Activated T-helper 9 cell treated with anti-CD3 and anti-CD28 coated beads, Interleukin-2, amount 50 U/mL, for 16 hours (primary cell): ENCODE data around the gene CHST4.
"Not testable (repeated sequence)": the region's sequence is repeated elsewhere in the genome, so short reads cannot be mapped to it uniquely, and the experiment has no call there.

Source experiments
- DNase-seq: peaks from one replicate; pipeline ENCODE4 v3.0.0-alpha.2; 2020; ENCODE audit warnings: low read depth

Gene CHST4

DNA sequence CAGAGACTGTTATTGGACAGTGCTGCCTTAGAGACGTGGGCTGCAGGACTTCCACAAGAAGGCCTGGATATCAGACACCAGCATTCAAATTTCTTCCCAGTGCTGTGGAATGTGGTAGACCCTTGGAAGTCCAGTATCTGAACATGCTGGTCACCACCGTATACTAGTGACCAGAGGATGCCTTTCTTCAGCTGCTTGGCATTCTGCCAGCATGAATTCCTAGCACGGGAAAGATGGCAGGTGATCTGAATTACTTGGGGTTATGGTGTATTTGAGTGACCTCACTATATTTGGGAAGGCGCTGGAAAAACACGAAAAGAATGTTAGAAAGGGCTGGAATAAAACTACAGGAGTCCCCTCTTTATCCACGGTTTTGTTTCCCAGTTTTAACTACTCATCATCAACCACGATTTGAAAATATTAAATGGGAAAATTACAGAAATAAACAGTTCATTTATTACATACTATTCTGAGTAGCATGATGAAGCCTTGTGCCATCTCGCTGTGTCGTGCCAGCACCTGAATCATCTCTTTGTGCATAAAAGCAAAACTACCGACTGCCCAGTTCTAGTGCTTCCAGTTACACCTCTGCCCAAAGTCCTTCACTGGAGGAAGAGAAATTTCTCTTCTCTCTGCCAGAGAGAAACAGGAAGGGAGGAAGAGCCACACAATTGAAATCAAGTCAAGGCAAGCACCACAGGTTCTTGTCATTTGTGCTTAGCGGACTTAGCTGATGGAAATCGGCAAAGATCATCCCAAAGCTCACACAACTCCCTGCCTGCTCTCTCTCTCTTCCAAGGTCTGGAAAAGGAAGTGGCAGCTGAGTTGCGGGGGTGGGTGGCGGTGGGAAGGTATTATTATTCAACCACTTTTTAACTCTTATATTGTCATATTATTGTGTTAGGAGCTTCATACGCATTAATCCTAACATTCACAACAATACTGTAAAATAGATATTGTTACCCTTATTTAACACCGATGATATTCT, 1.4 kb upstream of the CHST4 start:
- no peak for DNase-seq

DNA sequence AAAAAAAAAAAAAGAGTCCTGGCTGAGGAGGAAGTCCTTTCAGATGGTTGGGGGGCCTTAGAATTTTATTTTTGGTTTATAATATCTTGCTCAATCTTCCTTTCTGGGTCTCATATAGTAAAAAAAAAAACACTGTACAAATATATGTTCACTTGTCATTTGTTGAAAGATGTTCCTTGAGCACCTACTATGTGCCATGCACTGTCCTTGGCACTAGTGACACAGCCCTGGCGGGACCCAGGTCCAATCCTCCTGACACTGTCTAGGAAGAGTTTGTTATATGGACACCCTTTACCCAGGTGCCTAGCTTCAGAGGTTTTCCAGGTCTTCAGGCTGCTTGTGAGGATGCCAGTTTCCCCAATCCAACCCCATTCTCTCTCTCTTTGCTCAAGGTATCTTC, 2.0 kb downstream of the CHST4 start:
- DNase-seq: no peak

DNA sequence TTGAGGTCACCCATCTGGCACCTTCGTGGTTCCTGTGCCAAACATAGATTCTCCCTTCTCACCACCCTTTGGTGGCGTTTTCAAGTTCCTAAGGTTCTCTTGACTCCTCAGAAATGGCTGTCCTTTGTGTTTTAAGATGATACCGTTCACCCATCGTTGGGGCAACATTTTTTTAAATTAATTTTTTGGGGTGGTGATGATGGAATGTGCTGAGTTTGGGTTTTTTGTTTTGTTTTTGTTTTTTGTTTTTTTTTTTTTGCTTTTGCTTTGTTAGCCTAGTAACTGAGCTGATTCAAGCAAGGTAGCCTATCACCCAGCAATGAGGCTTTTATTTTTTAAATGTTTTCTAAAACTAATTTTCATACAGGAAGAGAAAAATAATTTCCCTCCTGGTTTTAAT, 2.6 kb downstream of the CHST4 start:
- no peak for DNase-seq

GRCh38 chr16:71532366-71532765, 6.1 kb downstream of the CHST4 start:
- no peak for DNase-seq

GRCh38 chr16:71536752-71537499, 10.7 kb downstream of the CHST4 start:
- DNase-seq: no peak

- DNase-seq: no peak
Observed at GRCh38 chr16:71537643-71538042, 11.4 kb downstream of the CHST4 start.

GRCh38 chr16:71542377-71542776, 16.2 kb downstream of the CHST4 start:
- peak; percentile 16 for DNase-seq

DNA sequence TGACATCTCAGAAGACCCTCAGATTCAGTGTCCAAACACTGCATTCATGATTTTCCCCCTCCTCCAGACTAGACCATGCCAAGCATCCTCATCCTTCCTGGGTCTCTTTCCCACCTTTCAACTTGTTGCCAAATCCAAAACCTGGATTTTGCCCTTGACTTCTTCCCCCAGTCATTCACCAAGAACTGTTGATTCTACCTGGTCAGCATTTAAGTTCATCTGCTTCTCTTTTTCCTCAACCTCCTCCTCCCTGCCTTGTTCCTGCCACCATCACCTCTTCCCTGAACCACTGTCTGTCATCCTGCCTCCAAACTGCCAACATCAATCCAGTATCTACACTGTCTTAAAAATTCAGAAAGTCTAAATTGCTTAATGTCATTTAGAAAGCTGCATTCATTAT, 20.9 kb downstream of the CHST4 start:
- no peak for DNase-seq

- no peak for DNase-seq
Observed at GRCh38 chr16:71552698-71553503, 26.7 kb downstream of the CHST4 start.

DNA sequence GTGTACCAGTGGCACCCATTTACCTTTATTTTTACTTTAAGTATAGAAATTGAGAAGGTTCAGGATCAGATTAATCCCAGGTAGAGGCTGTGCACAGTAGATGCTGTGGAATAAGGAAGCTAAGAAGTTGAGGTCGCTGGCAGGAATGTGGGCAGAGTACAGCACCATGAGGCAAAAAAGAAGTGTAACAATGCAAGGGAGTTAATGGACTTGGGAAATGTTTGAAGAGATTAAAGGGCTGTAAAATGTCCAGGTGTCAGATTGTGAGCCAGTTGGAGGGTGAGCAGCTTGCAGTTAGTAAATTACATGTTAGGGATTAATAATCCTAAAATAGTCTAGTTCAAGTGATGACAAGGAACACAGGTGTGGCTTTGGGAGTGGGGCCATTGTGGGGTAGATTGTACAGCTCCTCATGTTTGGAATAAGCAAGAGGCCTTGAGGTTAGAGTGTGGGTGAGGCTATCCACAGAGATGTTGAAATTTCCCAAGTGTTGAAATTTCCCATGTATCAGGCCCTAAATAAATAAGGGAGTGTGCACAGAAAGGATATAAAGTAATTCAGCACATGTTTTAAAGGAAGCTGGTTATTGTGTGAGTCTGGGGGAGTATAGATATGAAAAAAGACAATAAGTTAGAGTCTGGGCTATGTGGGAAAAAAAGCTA, 29.1 kb downstream of the CHST4 start:
- no peak for DNase-seq

- DNase-seq: no peak
Observed at GRCh38 chr16:71557299-71557698, 31.1 kb downstream of the CHST4 start.

DNA sequence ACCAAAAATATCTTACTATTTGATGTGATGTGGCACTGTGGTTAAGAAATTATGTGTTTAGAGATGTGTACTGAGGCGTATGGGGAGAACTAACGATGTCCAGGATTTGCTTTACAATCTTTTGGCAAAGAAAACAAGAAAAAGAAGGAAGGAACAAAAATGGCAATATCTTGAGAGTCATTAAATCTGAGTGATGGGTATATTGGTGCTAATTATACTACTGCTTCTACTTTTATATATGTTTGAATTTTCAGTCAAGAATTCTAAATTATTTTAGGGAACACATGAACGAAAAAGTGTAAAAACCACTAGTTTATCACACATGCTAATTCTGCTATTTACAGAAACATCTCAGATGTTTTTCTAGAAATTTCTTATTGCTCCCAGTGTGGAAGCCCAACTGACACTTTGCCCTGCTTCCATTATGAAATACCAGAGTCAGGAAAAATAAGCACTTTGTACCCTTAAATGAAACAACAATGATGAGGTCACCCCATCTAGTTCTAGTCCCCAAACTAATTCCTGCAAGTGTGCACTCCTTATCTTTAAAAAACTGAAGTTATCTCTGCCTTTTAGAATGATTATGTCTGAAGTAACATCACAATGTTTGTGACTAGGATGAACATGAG, 31.8 kb downstream of the CHST4 start:
- DNase-seq: no peak

DNA sequence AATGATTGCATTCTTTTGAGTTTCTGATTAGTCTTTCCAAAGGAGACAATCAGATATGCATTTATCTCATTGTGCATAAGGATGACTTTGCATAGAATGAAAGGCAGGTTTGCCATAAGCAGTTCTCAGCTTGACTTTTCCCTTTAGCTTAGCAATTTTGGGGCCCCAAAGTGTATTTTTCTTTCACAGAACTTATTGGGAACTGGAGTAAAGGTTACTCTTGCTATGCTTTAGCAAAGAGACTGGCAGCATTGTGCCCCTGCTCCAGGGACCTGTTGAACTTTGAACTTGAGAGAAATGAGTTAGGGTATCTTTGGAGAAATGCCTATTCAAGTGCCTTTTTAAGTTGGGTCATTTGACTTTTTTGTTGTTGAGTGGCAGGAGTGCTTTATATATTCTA, 33.6 kb downstream of the CHST4 start:
- DNase-seq: no peak

GRCh38 chr16:71561886-71562285, 35.7 kb downstream of the CHST4 start:
- not testable (repeated sequence) for DNase-seq

DNA sequence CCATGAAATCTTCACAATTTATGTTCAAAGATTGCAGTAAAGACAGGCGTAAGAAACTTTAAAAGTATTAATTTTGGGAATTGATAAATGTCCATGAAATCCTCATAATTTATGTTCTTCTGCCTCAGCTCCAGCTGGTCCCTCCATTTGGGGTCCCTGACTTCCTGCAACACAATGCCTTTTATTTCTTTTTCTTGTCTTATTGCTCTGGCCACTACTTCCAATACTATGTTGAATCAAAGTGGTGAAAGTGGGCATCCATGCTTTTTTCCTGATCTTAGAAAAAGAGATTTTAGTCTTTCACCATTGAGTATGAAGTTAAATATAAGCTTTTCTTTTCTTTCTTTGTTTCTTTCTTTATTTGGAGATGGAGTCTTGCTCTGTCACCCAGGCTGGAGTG, 36.3 kb downstream of the CHST4 start:
- DNase-seq: no peak

GRCh38 chr16:71564335-71564967, 38.2 kb downstream of the CHST4 start:
- no peak for DNase-seq

- no peak for DNase-seq
Observed at GRCh38 chr16:71565812-71566700, 39.8 kb downstream of the CHST4 start.

- DNase-seq: no peak
Observed at GRCh38 chr16:71567931-71568330, 41.7 kb downstream of the CHST4 start.

DNA sequence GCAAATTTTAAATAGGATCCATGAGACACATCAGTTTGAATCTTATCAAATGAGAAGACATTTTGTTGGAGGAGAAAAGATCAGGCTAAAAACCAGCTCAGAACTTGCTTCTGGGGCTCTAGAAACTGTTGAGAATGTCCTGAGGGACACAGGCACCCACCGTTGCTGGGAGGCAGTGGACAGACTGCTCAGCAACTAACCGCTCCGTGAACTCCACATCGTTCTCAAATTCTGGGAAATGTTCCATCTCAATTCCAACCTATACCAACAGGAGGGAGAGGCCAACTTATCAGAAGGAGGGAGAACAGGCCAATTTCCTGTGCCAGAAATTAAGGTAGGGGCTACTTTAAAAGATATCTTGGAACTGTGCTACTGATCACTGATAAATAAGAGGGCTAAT, 42.3 kb downstream of the CHST4 start:
- no peak for DNase-seq

DNA sequence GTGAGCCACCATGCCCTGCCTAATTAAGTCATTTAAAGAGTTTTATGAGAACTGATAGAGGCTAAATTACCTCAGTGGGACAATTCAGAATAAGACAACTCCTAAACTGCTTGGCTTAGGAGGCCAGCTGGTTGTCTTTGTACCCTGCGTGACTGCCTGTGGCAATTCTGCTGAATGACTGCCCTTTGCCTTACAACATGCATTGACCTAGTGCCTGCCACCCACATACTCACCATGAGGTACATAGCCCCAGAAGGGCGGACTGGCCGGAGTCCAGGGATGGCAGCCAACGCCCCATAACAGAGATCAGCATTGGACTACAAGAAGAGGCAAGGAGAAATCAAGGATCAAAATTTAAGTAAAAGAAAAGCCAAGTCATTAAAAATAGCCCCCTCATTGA, 43.4 kb downstream of the CHST4 start:
- no peak for DNase-seq
